ENCODE data around the gene BOLA3. TPM values are rescaled to one million over a fixed set of nuclear protein-coding genes. Genes with fewer than 3 reads are reported as not detected.
"Not testable (repeated sequence)": the region's sequence is repeated elsewhere in the genome, so short reads cannot be mapped to it uniquely, and the experiment has no call there.

BOLA3 gene
- 92.3 and 116 TPM in 2 replicates for total RNA-seq (2014; rRNA removed)
- 76.9 TPM for polyA plus RNA-seq (2012)

- DNase-seq (ENCODE audit: low read depth), result peak; percentile 80
Observed at GRCh38 chr2:74147727-74148456, at the start of gene BOLA3. Gene BOLA3, minus strand, starts transcription at chr2:74147912. Its CDS starts 38 bp downstream, at chr2:74147874.

- DNase-seq (ENCODE audit: low read depth), result no peak
Observed at GRCh38 chr2:74197049-74197448, 49.3 kb upstream of the BOLA3 start.

- no peak for DNase-seq (ENCODE audit: low read depth)
Observed at GRCh38 chr2:74194799-74195198, 47.1 kb upstream of the BOLA3 start.

GRCh38 chr2:74191596-74192380 lies 44.1 kb upstream of the BOLA3 start:
- no peak for DNase-seq (ENCODE audit: low read depth)

- no peak for DNase-seq (ENCODE audit: low read depth)
Observed at GRCh38 chr2:74188696-74189095, 41.0 kb upstream of the BOLA3 start.

- peak; percentile 31 for DNase-seq (ENCODE audit: low read depth)
Observed at GRCh38 chr2:74188018-74188601, 40.4 kb upstream of the BOLA3 start.

- DNase-seq (ENCODE audit: low read depth), result not testable (repeated sequence)
Observed at GRCh38 chr2:74186706-74187105, 39.0 kb upstream of the BOLA3 start.

- DNase-seq (ENCODE audit: low read depth), result no peak
Observed at GRCh38 chr2:74186038-74186437, 38.3 kb upstream of the BOLA3 start.

GRCh38 chr2:74183878-74184277 lies 36.2 kb upstream of the BOLA3 start:
- DNase-seq (ENCODE audit: low read depth), result no peak

GRCh38 chr2:74181739-74182138 lies 34.0 kb upstream of the BOLA3 start:
- DNase-seq (ENCODE audit: low read depth), result peak; percentile 30

- DNase-seq (ENCODE audit: low read depth), result no peak
Observed at GRCh38 chr2:74179063-74179865, 31.6 kb upstream of the BOLA3 start.

GRCh38 chr2:74178211-74179062 lies 30.7 kb upstream of the BOLA3 start, which contains the start of gene MOB1A:
Gene MOB1A, minus strand, starts transcription at chr2:74178879. Its CDS starts 205 bp downstream, at chr2:74178674.
- peak; percentile 97 for DNase-seq (ENCODE audit: low read depth)

GRCh38 chr2:74177696-74178095 lies 30.0 kb upstream of the BOLA3 start:
- DNase-seq (ENCODE audit: low read depth), result no peak

GRCh38 chr2:74174909-74175308 lies 27.2 kb upstream of the BOLA3 start:
- no peak for DNase-seq (ENCODE audit: low read depth)

GRCh38 chr2:74168739-74169138 lies 21.0 kb upstream of the BOLA3 start:
- no peak for DNase-seq (ENCODE audit: low read depth)

GRCh38 chr2:74164761-74165160 lies 17.0 kb upstream of the BOLA3 start:
- no peak for DNase-seq (ENCODE audit: low read depth)

- no peak for DNase-seq (ENCODE audit: low read depth)
Observed at GRCh38 chr2:74162951-74163350, 15.2 kb upstream of the BOLA3 start.

- no peak for DNase-seq (ENCODE audit: low read depth)
Observed at GRCh38 chr2:74155830-74156229, 8.1 kb upstream of the BOLA3 start.

GRCh38 chr2:74152954-74153353 lies 5.2 kb upstream of the BOLA3 start:
- DNase-seq (ENCODE audit: low read depth), result no peak

GRCh38 chr2:74149570-74150319 lies 2.0 kb upstream of the BOLA3 start:
- DNase-seq (ENCODE audit: low read depth), result no peak

All from LHCN-M2 (cell line).